Measurements from ENCODE around the gene ADGRG3. TPM values are rescaled to one million over a fixed set of nuclear protein-coding genes. Genes with fewer than 3 reads are reported as not detected.

The ADGRG3 gene
- polyA plus RNA-seq, 4 donors: 0.45 to 8.6 (median 1.1) TPM

DNA sequence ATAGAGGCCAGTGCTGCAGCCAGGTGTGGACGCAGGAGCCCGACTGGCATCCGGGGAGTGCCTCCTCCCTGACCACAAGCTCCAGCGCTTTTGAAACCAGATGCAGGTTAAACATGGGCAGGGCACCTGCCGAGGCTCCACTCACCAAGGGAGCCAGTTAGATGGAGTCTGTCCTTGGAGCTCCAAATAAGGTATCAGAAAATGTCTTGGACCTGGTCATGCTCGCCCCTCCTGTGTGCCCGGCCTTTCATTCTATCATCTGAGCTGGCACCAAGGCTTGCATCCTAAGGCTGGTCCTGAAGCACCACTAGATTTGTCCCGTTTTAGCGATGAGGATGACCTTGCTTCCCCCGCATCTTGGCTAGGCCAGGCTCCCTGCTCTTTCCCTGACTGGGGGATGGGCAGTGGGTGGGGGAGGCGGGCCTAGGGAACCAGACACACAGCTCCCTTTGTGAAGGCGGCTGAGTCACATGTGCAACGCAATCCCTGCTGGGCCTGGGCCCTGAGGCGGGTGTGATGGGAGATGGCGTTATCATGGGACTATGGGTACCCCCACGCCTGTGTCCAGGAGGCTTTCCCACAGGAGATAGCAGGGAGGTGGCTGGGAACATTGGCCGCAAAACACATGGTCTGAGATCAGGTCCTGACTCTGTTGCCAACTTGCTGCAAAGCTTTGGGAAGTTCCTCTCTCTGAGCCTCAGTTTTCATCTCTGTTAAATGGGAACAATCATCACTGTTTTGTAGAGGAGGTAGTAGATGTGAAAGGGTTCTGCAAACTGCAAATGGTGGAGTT is 44.7 kb upstream of the ADGRG3 start:
- DNase-seq: peak; percentile 33 to 60
- H3K4me3 ChIP-seq (ENCODE audit: low read depth in 1 of 3, low read length in 3 of 3): no peak overlapping the region
- peaks cover 0 to 66% (median 0%) of the 10 kb centered on the region in 3 donors for H3K36me3 ChIP-seq (ENCODE audit: control insufficient read depth in 3 of 3, insufficient read depth in 2 of 3, low read depth in 1 of 3, low read length in 3 of 3)
- WGBS, 3 donors: 29 to 57% (median 46%) methylated on average over 17 of the region's 17 CpGs
- H3K9me3 ChIP-seq (ENCODE audit: control insufficient read depth in 2 of 2, insufficient read depth in 1 of 2, low read depth in 1 of 2, low read length in 1 of 2): no peaks in the 10 kb centered on the region
- H3K27ac ChIP-seq (ENCODE audit: low read depth in 1 of 3, low read length in 2 of 3): peak overlapping the region in 2 of 3 donors; percentile 9 to 26
- no peak for FAIRE-seq
- H3K4me1 ChIP-seq (ENCODE audit: control insufficient read depth in 3 of 3, insufficient read depth in 2 of 3, low read depth in 1 of 3, low read length in 2 of 3): peaks cover 0 to 57% (median 4%) of the 10 kb centered on the region in 3 donors
- H3K27me3 ChIP-seq (ENCODE audit: control insufficient read depth in 3 of 3, insufficient read depth in 3 of 3, low read length in 3 of 3): no peaks in the 10 kb centered on the region

DNA sequence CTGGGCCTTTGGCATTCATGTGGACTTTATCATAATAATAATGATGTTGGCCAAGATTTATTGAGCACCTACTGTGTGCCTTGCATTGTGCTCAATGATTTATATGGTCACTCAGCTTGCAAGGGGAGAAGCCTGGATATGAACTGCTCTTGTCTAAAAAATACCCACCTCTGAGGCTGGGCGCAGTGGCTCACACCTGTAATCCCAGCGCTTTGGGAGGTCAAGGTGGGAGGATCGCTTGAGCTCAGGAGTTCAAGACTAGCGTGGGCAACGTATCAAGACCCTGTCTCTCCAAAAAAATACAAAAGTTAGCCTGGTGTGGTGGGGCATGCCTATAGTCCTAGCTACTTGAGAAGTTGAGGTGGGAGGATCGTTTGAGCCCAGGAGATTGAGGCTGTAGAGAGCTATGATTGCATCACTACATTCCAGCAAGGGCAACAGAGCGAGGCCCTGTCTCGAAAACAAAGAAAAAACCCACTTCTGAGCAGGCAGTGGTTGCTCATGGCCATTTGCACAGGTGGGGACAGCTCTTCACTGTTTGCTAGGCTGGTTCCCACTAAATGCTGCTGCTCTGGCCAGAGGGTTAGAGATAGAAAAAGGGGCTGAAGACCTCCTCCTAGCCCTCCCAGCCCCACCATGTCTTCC is 43.9 kb upstream of the ADGRG3 start:
- Histone ChIP-seq H3K9me3 (ENCODE audit: control insufficient read depth in 2 of 2, insufficient read depth in 1 of 2, low read depth in 1 of 2, low read length in 1 of 2) (no peaks in the 10 kb centered on the region), H3K27ac (ENCODE audit: low read depth in 1 of 3, low read length in 2 of 3) (no peak overlapping the region), H3K36me3 (ENCODE audit: control insufficient read depth in 3 of 3, insufficient read depth in 2 of 3, low read depth in 1 of 3, low read length in 3 of 3) (peaks cover 0 to 65% (median 0%) of the 10 kb centered on the region in 3 donors), H3K4me3 (ENCODE audit: low read depth in 1 of 3, low read length in 3 of 3) (no peak overlapping the region), H3K27me3 (ENCODE audit: control insufficient read depth in 3 of 3, insufficient read depth in 3 of 3, low read length in 3 of 3) (no peaks in the 10 kb centered on the region), H3K4me1 (ENCODE audit: control insufficient read depth in 3 of 3, insufficient read depth in 2 of 3, low read depth in 1 of 3, low read length in 2 of 3) (peaks cover 0 to 55% (median 4%) of the 10 kb centered on the region in 3 donors)
- 83 to 86% (median 84%) methylated on average over 8 of the region's 8 CpGs for WGBS, 3 donors
- FAIRE-seq (no peak), DNase-seq (no peak)

GRCh38 chr16:57624806-57625500 is 43.2 kb upstream of the ADGRG3 start:
- Histone ChIP-seq H3K4me3 (ENCODE audit: low read depth in 1 of 3, low read length in 3 of 3) (no peak overlapping the region), H3K36me3 (ENCODE audit: control insufficient read depth in 3 of 3, insufficient read depth in 2 of 3, low read depth in 1 of 3, low read length in 3 of 3) (peaks cover 0 to 66% (median 0%) of the 10 kb centered on the region in 3 donors), H3K27me3 (ENCODE audit: control insufficient read depth in 3 of 3, insufficient read depth in 3 of 3, low read length in 3 of 3) (no peaks in the 10 kb centered on the region), H3K4me1 (ENCODE audit: control insufficient read depth in 3 of 3, insufficient read depth in 2 of 3, low read depth in 1 of 3, low read length in 2 of 3) (peaks cover 0 to 52% (median 4%) of the 10 kb centered on the region in 3 donors), H3K9me3 (ENCODE audit: control insufficient read depth in 2 of 2, insufficient read depth in 1 of 2, low read depth in 1 of 2, low read length in 1 of 2) (no peaks in the 10 kb centered on the region), H3K27ac (ENCODE audit: low read depth in 1 of 3, low read length in 2 of 3) (no peak overlapping the region)
- FAIRE-seq (no peak), DNase-seq (no peak)
- 55 to 79% (median 75%) methylated on average over 17 of the region's 17 CpGs for WGBS, 3 donors

DNA sequence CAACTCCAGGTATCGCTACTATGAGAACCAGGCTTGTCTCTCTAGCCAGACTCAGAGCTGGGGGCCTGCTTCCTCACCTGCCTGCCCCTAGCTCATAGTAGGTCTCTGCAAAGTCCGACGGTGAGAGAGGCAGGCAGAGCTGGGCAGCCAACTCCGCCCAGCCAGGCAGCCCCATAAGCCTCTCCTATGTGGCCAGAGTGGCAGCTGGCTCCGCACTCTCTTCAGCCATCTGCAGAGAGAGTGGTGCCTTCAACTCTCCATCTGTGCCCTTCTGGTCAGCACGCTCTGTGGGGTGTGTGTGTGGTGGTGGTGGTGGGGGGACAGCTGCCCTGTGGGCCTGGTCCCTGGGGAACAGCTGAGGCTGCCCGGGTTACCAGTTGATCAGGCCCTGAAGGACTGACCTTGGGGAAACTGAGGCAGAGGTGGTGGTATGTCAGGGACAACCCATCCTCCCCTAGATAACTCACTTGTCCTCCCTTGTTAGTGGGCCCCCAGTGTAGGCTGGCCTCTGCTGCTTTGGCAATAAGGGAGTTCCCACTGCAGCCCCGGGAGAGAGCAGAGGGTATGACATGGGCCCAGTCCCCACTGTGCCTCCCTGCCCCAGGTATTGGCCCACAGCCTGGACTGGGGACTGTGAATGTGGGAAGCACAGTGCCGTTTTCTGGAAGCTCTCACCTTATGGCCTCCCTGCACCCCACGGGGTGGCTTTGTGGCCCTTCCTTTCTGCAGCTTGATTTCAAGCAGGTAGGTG is 41.5 kb upstream of the ADGRG3 start:
- peaks cover 0 to 47% (median 0%) of the 10 kb centered on the region in 3 donors for H3K4me1 ChIP-seq (ENCODE audit: control insufficient read depth in 3 of 3, insufficient read depth in 2 of 3, low read depth in 1 of 3, low read length in 2 of 3)
- no peaks in the 10 kb centered on the region for H3K9me3 ChIP-seq (ENCODE audit: control insufficient read depth in 2 of 2, insufficient read depth in 1 of 2, low read depth in 1 of 2, low read length in 1 of 2)
- WGBS, 3 donors: 73 to 78% (median 77%) methylated on average over 10 of the region's 10 CpGs
- FAIRE-seq (no peak), DNase-seq (no peak)
- H3K4me3 ChIP-seq (ENCODE audit: low read depth in 1 of 3, low read length in 3 of 3): no peak overlapping the region
- H3K27ac ChIP-seq (ENCODE audit: low read depth in 1 of 3, low read length in 2 of 3): no peak overlapping the region
- no peaks in the 10 kb centered on the region for H3K27me3 ChIP-seq (ENCODE audit: control insufficient read depth in 3 of 3, insufficient read depth in 3 of 3, low read length in 3 of 3)
- peaks cover 0 to 75% (median 0%) of the 10 kb centered on the region in 3 donors for H3K36me3 ChIP-seq (ENCODE audit: control insufficient read depth in 3 of 3, insufficient read depth in 2 of 3, low read depth in 1 of 3, low read length in 3 of 3)

GRCh38 chr16:57627184-57627871 is 40.8 kb upstream of the ADGRG3 start:
- no peak for DNase-seq
- Histone ChIP-seq H3K36me3 (ENCODE audit: control insufficient read depth in 3 of 3, insufficient read depth in 2 of 3, low read depth in 1 of 3, low read length in 3 of 3) (peaks cover 0 to 76% (median 0%) of the 10 kb centered on the region in 3 donors), H3K4me3 (ENCODE audit: low read depth in 1 of 3, low read length in 3 of 3) (no peak overlapping the region), H3K9me3 (ENCODE audit: control insufficient read depth in 2 of 2, insufficient read depth in 1 of 2, low read depth in 1 of 2, low read length in 1 of 2) (no peaks in the 10 kb centered on the region), H3K27ac (ENCODE audit: low read depth in 1 of 3, low read length in 2 of 3) (peak overlapping the region in 1 of 3 donors; percentile 18), H3K27me3 (ENCODE audit: control insufficient read depth in 3 of 3, insufficient read depth in 3 of 3, low read length in 3 of 3) (no peaks in the 10 kb centered on the region), H3K4me1 (ENCODE audit: control insufficient read depth in 3 of 3, insufficient read depth in 2 of 3, low read depth in 1 of 3, low read length in 2 of 3) (peaks cover 0 to 40% (median 0%) of the 10 kb centered on the region in 3 donors)
- FAIRE-seq: no peak
- 71 to 76% (median 75%) methylated on average over 15 of the region's 15 CpGs for WGBS, 3 donors

- H3K4me3 ChIP-seq (ENCODE audit: low read depth in 1 of 3, low read length in 3 of 3): no peak within 1 kb of the TSS
- H3K27me3 ChIP-seq (ENCODE audit: control insufficient read depth in 3 of 3, insufficient read depth in 3 of 3, low read length in 3 of 3): no peaks in the 10 kb centered on the region
- peaks cover 0 to 32% (median 0%) of the 10 kb centered on the region in 3 donors for H3K4me1 ChIP-seq (ENCODE audit: control insufficient read depth in 3 of 3, insufficient read depth in 2 of 3, low read depth in 1 of 3, low read length in 2 of 3)
- no peaks in the 10 kb centered on the region for H3K9me3 ChIP-seq (ENCODE audit: control insufficient read depth in 2 of 2, insufficient read depth in 1 of 2, low read depth in 1 of 2, low read length in 1 of 2)
- H3K36me3 ChIP-seq (ENCODE audit: control insufficient read depth in 3 of 3, insufficient read depth in 2 of 3, low read depth in 1 of 3, low read length in 3 of 3): peaks cover 0 to 73% (median 0%) of the 10 kb centered on the region in 3 donors
- FAIRE-seq (no peak), DNase-seq (peak; percentile 44 to 75)
- 39 to 59% (median 52%) methylated on average over 31 to 32 of the region's 32 CpGs for WGBS, 3 donors
- H3K27ac ChIP-seq (ENCODE audit: low read depth in 1 of 3, low read length in 2 of 3): peak within 1 kb of the TSS in 2 of 3 donors; percentile 35 to 43
These were observed 39.9 kb upstream of the ADGRG3 start, which contains the start of gene ADGRG1 for GRCh38 chr16:57628008-57628781. Gene ADGRG1, plus strand, starts transcription at chr16:57628630. Its CDS starts 21,658 bp downstream, at chr16:57650288.

DNA sequence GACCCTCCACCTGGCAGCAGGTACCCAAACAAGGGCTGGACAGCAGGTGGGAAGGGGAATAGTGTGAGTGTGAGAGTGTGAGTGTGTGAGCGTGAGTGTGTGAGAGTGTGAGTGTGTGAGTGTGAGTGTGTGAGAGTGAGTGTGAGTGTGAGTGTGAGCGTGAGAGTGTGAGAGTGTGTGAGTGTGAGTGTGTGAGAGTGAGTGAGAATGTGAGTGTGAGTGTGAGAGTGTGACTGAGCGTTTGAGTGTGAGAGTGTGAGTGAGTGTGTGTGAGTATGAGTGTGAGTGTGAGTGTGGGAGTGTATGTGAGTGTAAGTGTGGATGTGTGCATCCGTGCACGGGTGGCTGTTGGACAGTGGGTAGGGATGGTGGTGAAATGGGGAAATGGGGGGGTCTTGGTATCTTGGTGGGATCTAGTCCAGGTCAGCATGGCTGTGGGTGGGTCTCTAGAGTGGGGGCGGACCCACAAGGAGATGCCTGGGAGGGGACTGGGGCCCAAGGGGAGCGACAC is 39.3 kb upstream of the ADGRG3 start:
- FAIRE-seq (no peak), DNase-seq (no peak)
- 63 to 90% (median 77%) methylated on average over 6 to 7 of the region's 7 CpGs for WGBS, 3 donors
- Histone ChIP-seq H3K4me3 (ENCODE audit: low read depth in 1 of 3, low read length in 3 of 3) (no peak overlapping the region), H3K36me3 (ENCODE audit: control insufficient read depth in 3 of 3, insufficient read depth in 2 of 3, low read depth in 1 of 3, low read length in 3 of 3) (peaks cover 0 to 74% (median 0%) of the 10 kb centered on the region in 3 donors), H3K27ac (ENCODE audit: low read depth in 1 of 3, low read length in 2 of 3) (peak overlapping the region in 2 of 3 donors; percentile 35 to 43), H3K4me1 (ENCODE audit: control insufficient read depth in 3 of 3, insufficient read depth in 2 of 3, low read depth in 1 of 3, low read length in 2 of 3) (peaks cover 0 to 29% (median 0%) of the 10 kb centered on the region in 3 donors), H3K9me3 (ENCODE audit: control insufficient read depth in 2 of 2, insufficient read depth in 1 of 2, low read depth in 1 of 2, low read length in 1 of 2) (no peaks in the 10 kb centered on the region), H3K27me3 (ENCODE audit: control insufficient read depth in 3 of 3, insufficient read depth in 3 of 3, low read length in 3 of 3) (no peaks in the 10 kb centered on the region)

Measured in small intestine (tissue), 7 donors.